Measurements from ENCODE around the gene CYTH1.

GRCh38 chr17:78748730-78749317 lies 33.2 kb downstream of the CYTH1 start:
- no peak for TF ChIP-seq CTCF (IDR thresholded peaks at IDR 0.05)
- TF ChIP-seq POLR2A (IDR thresholded peaks at IDR 0.05), result no peak

Measured in testis (tissue), 2 donors.